ENCODE results near the gene FRK.
"Not testable (repeated sequence)": the region's sequence is repeated elsewhere in the genome, so short reads cannot be mapped to it uniquely, and the experiment has no call there.

The FRK gene

GRCh38 chr6:116073765-116074440 lies 13.2 kb upstream of the FRK start:
- DNase-seq: no peak

GRCh38 chr6:116072368-116072767 lies 11.7 kb upstream of the FRK start:
- no peak for DNase-seq

GRCh38 chr6:116070616-116071389 lies 10.1 kb upstream of the FRK start:
- no peak for DNase-seq

- DNase-seq: no peak
Observed at GRCh38 chr6:116070101-116070500, 9.4 kb upstream of the FRK start.

GRCh38 chr6:116066789-116067188 lies 6.1 kb upstream of the FRK start:
- no peak for DNase-seq

- no peak for DNase-seq
Observed at GRCh38 chr6:116064666-116065065, 4.0 kb upstream of the FRK start.

GRCh38 chr6:116062496-116062895 lies 1.8 kb upstream of the FRK start:
- no peak for DNase-seq

GRCh38 chr6:116059713-116060571 lies 749 bp downstream of the FRK start:
- no peak for DNase-seq

GRCh38 chr6:116057766-116058165 lies 2.9 kb downstream of the FRK start:
- no peak for DNase-seq

- no peak for DNase-seq
Observed at GRCh38 chr6:116055513-116055912, 5.2 kb downstream of the FRK start.

- no peak for DNase-seq
Observed at GRCh38 chr6:116051244-116051643, 9.4 kb downstream of the FRK start.

GRCh38 chr6:116050737-116051136 lies 10.0 kb downstream of the FRK start:
- no peak for DNase-seq

- DNase-seq: no peak
Observed at GRCh38 chr6:116049321-116049720, 11.4 kb downstream of the FRK start.

GRCh38 chr6:116047173-116047933 lies 13.3 kb downstream of the FRK start:
- no peak for DNase-seq

GRCh38 chr6:116046737-116047136 lies 14.0 kb downstream of the FRK start:
- DNase-seq: no peak

GRCh38 chr6:116046272-116046671 lies 14.4 kb downstream of the FRK start:
- DNase-seq: not testable (repeated sequence)

GRCh38 chr6:116041934-116042333 lies 18.8 kb downstream of the FRK start:
- DNase-seq: no peak

- no peak for DNase-seq
Observed at GRCh38 chr6:116040993-116041392, 19.7 kb downstream of the FRK start.

- DNase-seq: no peak
Observed at GRCh38 chr6:116036885-116037284, 23.8 kb downstream of the FRK start.

- no peak for DNase-seq
Observed at GRCh38 chr6:116036075-116036773, 24.5 kb downstream of the FRK start.

GRCh38 chr6:116035616-116036015 lies 25.1 kb downstream of the FRK start:
- no peak for DNase-seq

- DNase-seq: no peak
Observed at GRCh38 chr6:116034327-116034726, 26.4 kb downstream of the FRK start.
